GM12878 (cell line): ENCODE results near the gene SMG9. TPM values are rescaled to one million over a fixed set of nuclear protein-coding genes. Genes with fewer than 3 reads are reported as not detected.

ENCODE experiments used
- ATAC-seq: fragments of 200-7000 bp; cut with Tn5 transposase; 3 replicates; pipeline ENCODE4 v1.9.1; 2020; ENCODE audit warnings: mild to moderate bottlenecking, moderate library complexity
- BruUV-seq: library from RNA; stranded (reverse); fragments of 400-500 nt; replicated peaks from 2 replicates; lab custom pipeline; 2021; lab: Mats Ljungman, UMichigan
- CTCF ChIA-PET: fragments of 300-600 bp; sonication (Branson Sonifier 250); formaldehyde crosslinking; extraction: SDS; loops from one replicate; lab custom pipeline; 2021; ENCODE audit warnings: inconsistent platforms; lab: Yijun Ruan, JAX
- POLR2A ChIA-PET: fragments of 350-600 bp; formaldehyde crosslinking; extraction: SDS; loops from one replicate; lab custom pipeline; 2021; ENCODE audit warnings: inconsistent platforms; lab: Charles Lee
- RAD21 ChIA-PET: fragments of 300-600 bp; sonication (Branson Sonifier 250); formaldehyde crosslinking; loops from one replicate; lab custom pipeline; 2023; ENCODE audit warnings: antibody characterized with exemption; ENCODE audit not compliant: unreplicated experiment; lab: Charles Lee
- SMC1A ChIA-PET: fragments of 300-600 bp; sonication (Branson Sonifier 250); formaldehyde crosslinking; loops from one replicate; lab custom pipeline; 2023; ENCODE audit not compliant: unreplicated experiment, uncharacterized antibody; lab: Charles Lee
- DNase-seq: peaks from one replicate; pipeline ENCODE4 v3.0.0-alpha.2; 2011; ENCODE audit warnings: low read depth, low spot score
- FAIRE-seq: peaks from 3 replicates; lab custom pipeline; 2011; peaks lifted over from hg19 to GRCh38; lab: Jason Lieb, UNC
- H2AFZ ChIP-seq: 2 replicates; pipeline ENCODE4 v1.6.0; 2011; ENCODE audit warnings: low read depth, low read length, control low read depth; ENCODE audit not compliant: control insufficient read depth
- H3K27ac ChIP-seq: 2 replicates; pipeline ENCODE4 v1.5.1; 2011; ENCODE audit warnings: control low read depth; ENCODE audit not compliant: control insufficient read depth, insufficient read depth
- H3K27me3 ChIP-seq, 2 experiments: replicated peaks in 1 of 2; 2 replicates each; pipeline versions ENCODE4 v1.6.0 to v1.6.1; 2011; ENCODE audit warnings: low read length in 1 of 2; ENCODE audit not compliant: control insufficient read depth in 2 of 2, insufficient read depth in 2 of 2
- H3K36me3 ChIP-seq, 2 experiments: 2 replicates each; pipeline ENCODE4 v1.5.1; 2011; ENCODE audit warnings: low read length in 1 of 2; ENCODE audit not compliant: control insufficient read depth in 2 of 2, insufficient read depth in 2 of 2
- H3K4me1 ChIP-seq: 2 replicates; pipeline ENCODE4 v1.6.1; 2011; ENCODE audit warnings: mild to moderate bottlenecking, low read length, moderate library complexity, mixed read lengths; ENCODE audit not compliant: control insufficient read depth, insufficient read depth
- H3K4me2 ChIP-seq: 2 replicates; pipeline ENCODE4 v1.6.0; 2011; ENCODE audit warnings: control low read depth; ENCODE audit not compliant: control insufficient read depth, insufficient read depth
- H3K4me3 ChIP-seq: fragments of 200-600 bp; sonication (generic); 2 replicates; pipeline ENCODE4 v1.5.1; 2016
- H3K79me2 ChIP-seq: 2 replicates; pipeline ENCODE4 v1.6.0; 2011; ENCODE audit warnings: low read length; ENCODE audit not compliant: control insufficient read depth, insufficient read depth
- H3K9ac ChIP-seq: 2 replicates; pipeline ENCODE4 v1.8.0; 2011; ENCODE audit warnings: low read length, control low read depth, mixed read lengths; ENCODE audit not compliant: control insufficient read depth, insufficient read depth
- H3K9me3 ChIP-seq: replicated peaks from 3 replicates; pipeline ENCODE4 v1.5.1; 2011; ENCODE audit warnings: mild to moderate bottlenecking, low read length; ENCODE audit not compliant: control insufficient read depth, insufficient read depth
- H4K20me1 ChIP-seq: 2 replicates; pipeline ENCODE4 v1.6.0; 2011; ENCODE audit not compliant: control insufficient read depth, insufficient read depth
- BCL11A ChIP-seq: IDR thresholded peaks from 2 replicates; pipeline ENCODE4 v1.6.1; 2011; ENCODE audit warnings: low read depth, low read length
- CEBPB ChIP-seq, 2 experiments: fragments of 150-350 bp in 1 of 2; IDR thresholded peaks; 2 replicates each; pipeline ENCODE4 v1.6.1; 2012 to 2014; ENCODE audit warnings: low read depth in 2 of 2, low read length in 2 of 2, borderline replicate concordance in 1 of 2, inconsistent platforms in 1 of 2
- CREB1 ChIP-seq: IDR thresholded peaks from 2 replicates; pipeline ENCODE4 v1.6.1; 2012; ENCODE audit warnings: low read depth, mild to moderate bottlenecking, inconsistent platforms
- ESRRA ChIP-seq: IDR thresholded peaks from 2 replicates; pipeline ENCODE4 v1.6.1; 2012; ENCODE audit warnings: mild to moderate bottlenecking, low read length, improper control_type of control experiment
- GATAD2B ChIP-seq: fragments of 450-650 bp; conservative IDR thresholded peaks from 2 replicates; pipeline ENCODE4 v1.6.1; 2017; ENCODE audit warnings: low read depth, mild to moderate bottlenecking, moderate library complexity
- IKZF1 ChIP-seq: fragments of 450-650 bp; conservative IDR thresholded peaks from 2 replicates; pipeline ENCODE4 v1.6.1; 2017; ENCODE audit warnings: antibody characterized with exemption, mild to moderate bottlenecking
- NFXL1 ChIP-seq: fragments of 450-650 bp; IDR thresholded peaks from 2 replicates; pipeline ENCODE4 v1.6.1; 2017; ENCODE audit warnings: antibody characterized with exemption, mild to moderate bottlenecking, borderline replicate concordance
- NKRF ChIP-seq: fragments of 450-650 bp; conservative IDR thresholded peaks from 2 replicates; pipeline ENCODE4 v1.6.1; 2017; ENCODE audit warnings: mild to moderate bottlenecking, moderate library complexity
- RBBP5 ChIP-seq: fragments of 200-600 bp; sonication (generic); conservative IDR thresholded peaks from 2 replicates; pipeline ENCODE4 v1.6.1; 2016
- RFX5 ChIP-seq: IDR thresholded peaks from 2 replicates; pipeline ENCODE4 v1.6.1; 2011; ENCODE audit warnings: low read depth, low read length, improper control_type of control experiment
- SMARCA5 ChIP-seq: fragments of 450-650 bp; IDR thresholded peaks from 2 replicates; pipeline ENCODE4 v1.6.1; 2017; ENCODE audit warnings: mild to moderate bottlenecking
- SUZ12 ChIP-seq: fragments of 200-600 bp; sonication (generic); IDR thresholded peaks from one replicate; pipeline ENCODE4 v1.6.1; 2018; ENCODE audit warnings: antibody characterized with exemption, mild to moderate bottlenecking; ENCODE audit not compliant: unreplicated experiment
- TAF1 ChIP-seq: IDR thresholded peaks from 2 replicates; pipeline ENCODE4 v1.6.1; 2011; ENCODE audit warnings: mild to moderate bottlenecking, low read depth, low read length, borderline replicate concordance
- ZNF217 ChIP-seq: fragments of 450-650 bp; IDR thresholded peaks from 2 replicates; pipeline ENCODE4 v1.6.1; 2017; ENCODE audit warnings: antibody characterized with exemption, mild to moderate bottlenecking
- ZSCAN29 ChIP-seq: fragments of 450-650 bp; IDR thresholded peaks from 2 replicates; pipeline ENCODE4 v1.6.1; 2017; ENCODE audit warnings: mild to moderate bottlenecking, moderate library complexity
- WGBS: methylation state at CpG from one replicate; pipeline ENCODE4 v1.1.6; 2016; ENCODE audit warnings: low lambda C conversion rate; ENCODE audit not compliant: insufficient replicate concordance, insufficient coverage; ENCODE audit errors: missing lambda C conversion rate; 5-methylcytosine and 5-hydroxymethylcytosine counted together
- in situ Hi-C: fragments of 300-500 bp; cut with MboI; formaldehyde crosslinking; loops from 9 replicates; pipeline ENCODE4 v1.14.3; 2018; ENCODE audit warnings: mixed read lengths
- intact Hi-C: fragments of 100-400 bp; cut with micrococcal nuclease; formaldehyde crosslinking; loops from one replicate; pipeline ENCODE4 v1.14.2; 2022; ENCODE audit not compliant: unreplicated experiment
- polyA plus RNA-seq, 11 experiments: library from polyadenylated mRNA; depleted of rRNA in 4 of 11; unstranded in 6 of 11; stranded (reverse) in 5 of 11; fragments of >200 nt; fragmentation: Nextera tagmentation in 4 of 11; fragmentation: Illumina TruSeq in 1 of 11; extraction: Ambion mirVana in 4 of 11; extraction: Trizol in 1 of 11; gene quantifications; 1 replicate in 1 of 11; 2 replicates in 10 of 11; pipeline versions ENCODE4 v1.2.1 to v1.2.3, GENCODE V29; 2011 to 2016; ENCODE audit warnings: inconsistent platforms in 2 of 11, missing spikeins in 2 of 11, low read depth in 1 of 11
- total RNA-seq, 4 experiments: library from RNA; depleted of rRNA in 3 of 4; stranded (reverse); fragments of >200 nt in 3 of 4; fragmentation: Illumina TruSeq in 1 of 4; extraction: Trizol in 1 of 4; gene quantifications; 2 replicates each; pipeline versions ENCODE4 v1.2.1 to v1.2.3, GENCODE V29; 2013 to 2021

SMG9 gene
- total and polyA plus RNA-seq, 10 of the 15 experiments (the other 5 are each of a cell fraction or from before 2014, with no cell fraction given) = 0.69 to 52.2 (median 28.1) TPM

GRCh38 chr19:43692877-43693276 lies 61.9 kb downstream of the SMG9 start (continued):
- no peak for TF ChIP-seq ZNF217
- TF ChIP-seq NFXL1 = no peak
- TF ChIP-seq RFX5 = no peak
- TF ChIP-seq SMARCA5 = no peak
- no peak for TF ChIP-seq RBBP5
- TF ChIP-seq CREB1 = no peak
- no peak for TF ChIP-seq BCL11A
- no peak for TF ChIP-seq ZSCAN29
- TF ChIP-seq SUZ12 = no peak
- no peak for TF ChIP-seq GATAD2B

DNA sequence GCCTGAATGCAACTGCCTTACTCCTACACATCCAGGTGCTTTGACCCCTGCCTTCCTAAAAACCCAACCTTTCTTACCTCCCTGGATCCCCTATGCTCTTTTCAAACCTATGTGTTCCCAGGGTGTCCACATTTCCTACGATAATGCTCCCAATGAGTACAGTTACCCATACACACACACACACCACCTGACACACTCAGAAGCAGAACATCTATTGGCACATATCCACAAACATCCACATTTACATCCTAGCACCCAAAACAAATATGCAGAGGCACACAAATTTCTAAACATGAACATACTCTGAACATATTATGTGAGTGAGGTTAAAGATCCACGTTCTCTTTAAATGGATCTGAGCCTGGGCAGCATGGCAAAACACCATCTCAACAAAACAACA lies 62.4 kb downstream of the SMG9 start:
- WGBS = 18% methylated on average over 2 of the region's 2 CpGs
- H3K9ac ChIP-seq = no peak overlapping the region
- no peaks in the 10 kb centered on the region for H4K20me1 ChIP-seq
- in situ Hi-C loops (no loop called here), intact Hi-C loops (no loop called here)
- H3K9me3 ChIP-seq = peaks cover 8% of the 10 kb centered on the region; the same call in 2 of the 3 replicates
- H3K4me1 ChIP-seq = no peaks in the 10 kb centered on the region
- no peaks in the 10 kb centered on the region for H3K36me3 ChIP-seq
- no peak overlapping the region for H2AFZ ChIP-seq
- RAD21 ChIA-PET = interaction anchor here (1.9 kb wide), 1 partner anchor 117 kb away, joined by 5 read pairs; no protein-coding TSS in a partner anchor
- no peak overlapping the region for H3K4me3 ChIP-seq
- H3K79me2 ChIP-seq = no peaks in the 10 kb centered on the region
- no TSS peak for BruUV-seq
- FAIRE-seq (no peak), ATAC-seq (no peak), DNase-seq (no peak)
- no peak overlapping the region for H3K27ac ChIP-seq
- SMC1A ChIA-PET = no interaction called here
- H3K4me2 ChIP-seq = no peak overlapping the region
- POLR2A ChIA-PET = no interaction called here
- CTCF ChIA-PET = no interaction called here
- no peaks in the 10 kb centered on the region for H3K27me3 ChIP-seq
- TF ChIP-seq TAF1 (no peak), ESRRA (no peak), IKZF1 (no peak), SMARCA5 (no peak), NKRF (no peak), CEBPB (IDR thresholded peaks at IDR 0.05; ENCODE audit: borderline replicate concordance in 1 of 2, low read depth in 2 of 2, low read length in 2 of 2) (no peak)
